ENCODE measurements around the gene ERO1A.

The ERO1A gene

DNA sequence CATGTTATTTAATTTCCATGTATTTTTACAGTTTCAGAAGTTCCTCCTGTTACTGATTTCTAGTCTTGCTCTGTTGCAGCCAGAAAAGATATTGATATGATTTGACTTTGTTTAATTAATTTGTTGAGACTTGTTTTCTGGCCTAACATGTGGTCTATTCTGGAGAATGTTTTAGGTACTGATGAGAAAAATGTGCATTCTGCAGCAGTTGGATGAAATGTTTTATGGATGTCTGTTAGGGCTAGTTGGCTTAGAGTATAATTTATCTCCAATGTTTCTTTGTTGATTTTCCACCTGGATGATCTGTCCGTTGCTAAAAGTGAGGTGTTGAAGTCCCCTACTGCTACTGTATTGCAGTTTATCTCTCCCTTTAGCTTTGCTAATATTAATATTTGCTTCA, 88.3 kb downstream of the ERO1A start:
- DNase-seq (ENCODE audit: low read depth): no peak

DNA sequence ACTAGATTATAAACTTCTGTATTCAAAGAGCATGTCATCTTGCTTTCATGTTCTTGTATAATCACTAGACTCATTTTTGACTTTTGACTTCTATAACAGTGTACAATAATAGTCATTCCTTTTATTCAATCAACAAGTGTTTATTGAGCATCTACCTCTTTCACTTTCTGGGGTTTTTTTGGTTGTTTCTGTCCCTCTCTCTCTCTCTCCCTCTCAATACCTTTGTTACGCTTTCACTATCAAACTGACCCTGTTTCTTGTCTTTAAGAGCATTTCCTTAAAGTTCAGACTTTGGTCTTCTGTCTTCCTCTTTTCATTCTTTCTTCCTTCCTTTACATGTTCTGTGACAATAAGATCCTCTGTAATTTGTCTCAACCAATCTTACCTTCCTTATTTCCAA, 93.2 kb downstream of the ERO1A start:
- DNase-seq (ENCODE audit: low read depth): no peak

DNA sequence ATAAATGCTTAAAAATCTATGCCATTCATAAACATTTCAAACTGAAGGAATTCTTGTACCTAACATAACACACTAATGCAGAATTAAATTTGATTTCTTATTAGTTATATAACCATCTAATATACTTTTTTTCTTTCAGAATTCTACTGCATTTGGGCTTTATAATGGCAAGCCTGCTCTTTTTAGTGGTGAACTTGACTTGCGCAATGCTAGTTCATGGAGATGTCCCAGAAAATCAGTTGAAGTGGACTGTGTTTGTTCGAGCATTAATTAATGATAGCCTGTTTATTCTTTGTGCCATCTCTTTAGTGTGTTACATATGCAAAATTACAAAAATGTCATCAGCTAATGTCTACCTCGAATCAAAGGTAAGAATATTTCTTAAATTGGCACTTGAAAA, 95.4 kb downstream of the ERO1A start:
- no peak for DNase-seq (ENCODE audit: low read depth)

DNA sequence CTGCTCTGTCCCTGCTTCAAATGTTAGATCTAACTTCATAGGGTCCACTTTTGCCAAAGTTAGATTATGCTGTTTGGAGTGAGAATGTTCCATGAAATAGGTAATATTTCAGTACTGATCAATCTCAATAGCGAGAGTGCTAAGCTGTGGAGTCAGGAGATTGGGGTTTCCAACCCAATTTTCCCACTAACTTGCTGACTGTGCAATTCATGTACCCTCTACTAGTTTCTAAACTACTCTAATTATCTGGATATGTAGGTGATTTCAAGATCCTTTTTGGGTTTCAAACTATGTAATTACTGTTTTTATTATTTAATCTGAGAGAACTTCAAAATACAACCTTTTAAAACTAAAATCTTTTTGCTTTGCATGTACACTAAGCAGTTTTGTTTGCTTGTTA, 96.8 kb downstream of the ERO1A start:
- no peak for DNase-seq (ENCODE audit: low read depth)

DNA sequence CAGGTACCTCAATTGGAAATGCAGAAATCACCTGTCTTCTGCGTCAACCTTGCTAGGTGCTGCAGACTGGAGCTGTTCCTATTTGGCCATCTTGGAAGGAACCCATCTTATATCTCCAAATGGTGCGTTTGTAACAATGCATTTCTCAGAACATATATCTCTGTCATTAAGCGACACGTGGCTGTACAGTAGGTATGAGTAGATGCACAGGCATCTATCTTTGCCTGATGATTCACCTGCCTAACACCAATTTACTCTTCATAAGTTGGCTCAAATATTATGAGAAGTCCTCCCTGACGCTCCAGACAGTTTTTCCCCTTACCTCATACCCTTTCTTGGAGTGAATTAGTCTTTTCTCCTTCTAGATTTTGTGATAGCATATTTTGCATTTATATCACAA, 98.5 kb downstream of the ERO1A start:
- no peak for DNase-seq (ENCODE audit: low read depth)

DNA sequence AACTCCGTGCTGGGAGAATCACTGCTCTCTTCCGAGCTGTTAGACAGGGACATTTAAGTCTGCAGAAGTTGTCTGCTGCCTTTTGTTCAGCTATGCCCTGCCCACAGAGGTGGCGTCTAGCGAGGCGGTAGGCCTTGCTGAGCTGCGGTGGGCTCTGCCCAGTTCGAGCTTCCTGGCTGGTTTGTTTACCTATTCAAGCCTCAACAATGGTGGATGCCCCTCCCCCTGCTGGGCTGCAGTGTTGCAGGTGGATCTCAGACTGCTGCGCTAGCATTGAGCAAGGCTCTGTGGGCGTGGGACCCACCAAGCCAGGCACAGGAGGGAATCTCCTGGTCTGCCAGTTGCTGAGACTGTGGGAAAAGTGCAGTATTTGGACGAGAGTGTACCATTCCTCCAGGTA, 99.0 kb downstream of the ERO1A start:
- DNase-seq (ENCODE audit: low read depth): no peak

DNA sequence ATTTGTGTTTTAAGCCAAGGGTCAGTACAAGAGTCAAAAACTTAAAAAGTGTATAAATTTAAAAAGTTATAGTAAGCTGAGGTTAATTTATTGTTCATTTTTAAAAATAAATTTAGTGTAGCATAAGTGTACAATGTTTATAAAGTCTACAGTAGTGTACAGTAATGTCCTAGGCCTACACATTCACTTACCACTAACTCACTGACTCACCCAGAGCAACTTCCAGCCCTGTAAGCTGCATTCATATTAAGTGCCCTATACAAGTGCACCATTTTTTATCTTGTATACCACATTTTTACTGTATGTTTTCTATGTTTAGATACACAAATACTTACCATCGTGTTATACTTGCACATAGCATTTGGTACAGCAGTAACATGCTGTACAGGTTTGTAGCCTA, 105.0 kb downstream of the ERO1A start:
- no peak for DNase-seq (ENCODE audit: low read depth)

Data from HS-27A (cell line).